Fibroblast of lung (primary cell): ENCODE results near the gene KRTAP4-9.
"Not testable (repeated sequence)": the region's sequence is repeated elsewhere in the genome, so short reads cannot be mapped to it uniquely, and the experiment has no call there.

Experiments used
- CTCF ChIP-seq, 2 donors: IDR thresholded peaks in 1 of 2; conservative IDR thresholded peaks in 1 of 2; 1 replicate in 1 of 2; 2 replicates in 1 of 2; pipeline ENCODE4 v1.5.1; 2011 to 2012; ENCODE audit warnings: low read length in 2 of 2, control low read depth in 1 of 2, inconsistent platforms in 1 of 2, low read depth in 1 of 2, mild to moderate bottlenecking in 1 of 2
- EZH2 ChIP-seq: IDR thresholded peaks from 2 replicates; pipeline ENCODE4 v1.5.1; 2012; ENCODE audit warnings: low read length, control low read depth, mild to moderate bottlenecking; ENCODE audit errors: missing control alignments

GRCh38 chr17:41104386-41105038, 677 bp upstream of the KRTAP4-9 start:
- TF ChIP-seq CTCF (conservative IDR thresholded peaks at IDR 0.05 in 1 of 2, IDR thresholded peaks at IDR 0.05 in 1 of 2; ENCODE audit: low read depth in 1 of 2, low read length in 2 of 2); EZH2: not testable (repeated sequence)
